Measurements from ENCODE around the gene ZBTB7B. TPM values are rescaled to one million over a fixed set of nuclear protein-coding genes. Genes with fewer than 3 reads are reported as not detected.
A peak's percentile ranks its signal among the peaks of the same experiment; 100 is the strongest.

ZBTB7B gene
- total and polyA plus RNA-seq, 2 experiments from 2014 or later = 2.3 to 27.0 TPM

- H3K4me1 ChIP-seq (ENCODE audit: insufficient read depth) = peaks cover 15% of the 10 kb centered on the region
- H3K27me3 ChIP-seq (replicated peaks; ENCODE audit: insufficient read depth) = no peaks in the 10 kb centered on the region
- no peak for TF ChIP-seq EZH2 (IDR thresholded peaks at IDR 0.05; ENCODE audit: insufficient read depth, poor library complexity, severe bottlenecking)
- 5% methylated on average over 22 to 25 of the region's 25 CpGs for WGBS, 2 experiments (ENCODE audit: low coverage in 1 of 2, low lambda C conversion rate in 2 of 2, missing lambda C conversion rate in 2 of 2)
- no peaks in the 10 kb centered on the region for H3K9me2 ChIP-seq (ENCODE audit: insufficient read depth)
- peak overlapping the region; percentile 82 for H3K9ac ChIP-seq
- in situ Hi-C loops (cut with MboI) = no loop called here
- peak overlapping the region; percentile 40 for H2AFZ ChIP-seq
- H4K20me1 ChIP-seq (ENCODE audit: insufficient read depth) = no peaks in the 10 kb centered on the region
- H3K4me3 ChIP-seq = peak overlapping the region; percentile 79
- H3K27ac ChIP-seq = peak overlapping the region; percentile 70
- peaks cover 45% of the 10 kb centered on the region for H3K79me2 ChIP-seq (ENCODE audit: insufficient read depth)
- H3F3A ChIP-seq (ENCODE audit: insufficient read depth) = peaks cover 39% of the 10 kb centered on the region
- H3K4me2 ChIP-seq (ENCODE audit: unreplicated experiment) = peak overlapping the region; percentile 91
- peak; percentile 53 for DNase-seq
- H3K36me3 ChIP-seq (ENCODE audit: low read depth) = peaks cover 20% of the 10 kb centered on the region
- no peaks in the 10 kb centered on the region for H3K9me3 ChIP-seq (ENCODE audit: low read depth)
Observed at GRCh38 chr1:154962156-154962749, 40.3 kb upstream of the ZBTB7B start.

GRCh38 chr1:154962795-154963330 is 39.7 kb upstream of the ZBTB7B start:
- no peak for TF ChIP-seq EZH2 (IDR thresholded peaks at IDR 0.05; ENCODE audit: insufficient read depth, poor library complexity, severe bottlenecking)
- no peak for TF ChIP-seq EZH2phosphoT487 (IDR thresholded peaks at IDR 0.05; ENCODE audit: insufficient read depth, low read depth)
- peak overlapping the region; percentile 82 for H3K9ac ChIP-seq
- in situ Hi-C loops (cut with MboI) = no loop called here
- H3K27ac ChIP-seq = peak overlapping the region; percentile 70; the same call in 1 of the 2 replicates
- no peak for DNase-seq
- H3K79me2 ChIP-seq (ENCODE audit: insufficient read depth) = peaks cover 51% of the 10 kb centered on the region
- WGBS, 2 experiments (ENCODE audit: low coverage in 1 of 2, low lambda C conversion rate in 2 of 2, missing lambda C conversion rate in 2 of 2) = 59 to 68% methylated on average over 6 of the region's 6 CpGs
- no peaks in the 10 kb centered on the region for H3K9me2 ChIP-seq (ENCODE audit: insufficient read depth)
- peaks cover 13% of the 10 kb centered on the region for H3K4me1 ChIP-seq (ENCODE audit: insufficient read depth)
- no peaks in the 10 kb centered on the region for H4K20me1 ChIP-seq (ENCODE audit: insufficient read depth)
- no peaks in the 10 kb centered on the region for H3K9me3 ChIP-seq (ENCODE audit: low read depth)
- H3K4me2 ChIP-seq (ENCODE audit: unreplicated experiment) = peak overlapping the region; percentile 91
- H3F3A ChIP-seq (ENCODE audit: insufficient read depth) = peaks cover 42% of the 10 kb centered on the region
- peak overlapping the region; percentile 79 for H3K4me3 ChIP-seq
- H2AFZ ChIP-seq = no peak overlapping the region
- H3K36me3 ChIP-seq (ENCODE audit: low read depth) = peaks cover 21% of the 10 kb centered on the region
- H3K27me3 ChIP-seq (replicated peaks; ENCODE audit: insufficient read depth) = no peaks in the 10 kb centered on the region

DNA sequence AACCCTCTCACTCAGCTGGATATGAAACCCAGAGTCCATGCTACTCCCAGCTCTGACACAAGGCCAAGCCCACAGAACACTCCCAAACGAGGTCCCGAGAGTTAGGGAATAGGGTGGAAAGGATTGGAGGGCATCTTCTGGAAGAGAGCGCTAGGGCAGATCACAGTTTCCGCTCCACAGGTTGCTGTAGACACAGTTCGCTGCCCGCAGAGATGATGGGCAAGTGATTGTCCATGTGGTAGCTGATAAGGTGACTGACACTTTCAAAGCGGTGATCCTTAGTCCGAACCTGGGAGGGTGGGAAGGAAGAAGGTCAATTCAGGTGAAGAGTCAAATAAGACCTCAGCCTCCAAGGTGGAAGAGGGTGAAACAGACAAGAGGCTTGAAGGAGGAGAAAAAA is 39.0 kb upstream of the ZBTB7B start:
- Histone ChIP-seq H3K4me2 (ENCODE audit: unreplicated experiment) (no peak overlapping the region), H3K9ac (0 out of 2 replicates have a peak overlapping the region, but pooled peaks have one; percentile 9), H4K20me1 (ENCODE audit: insufficient read depth) (no peaks in the 10 kb centered on the region), H3K36me3 (ENCODE audit: low read depth) (peaks cover 26% of the 10 kb centered on the region), H3K27me3 (replicated peaks; ENCODE audit: insufficient read depth) (no peaks in the 10 kb centered on the region), H2AFZ (no peak overlapping the region), H3F3A (ENCODE audit: insufficient read depth) (peaks cover 42% of the 10 kb centered on the region), H3K4me3 (no peak overlapping the region), H3K9me2 (ENCODE audit: insufficient read depth) (no peaks in the 10 kb centered on the region), H3K79me2 (ENCODE audit: insufficient read depth) (peaks cover 59% of the 10 kb centered on the region), H3K9me3 (ENCODE audit: low read depth) (no peaks in the 10 kb centered on the region), H3K4me1 (ENCODE audit: insufficient read depth) (peaks cover 16% of the 10 kb centered on the region), H3K27ac (0 out of 2 replicates have a peak overlapping the region, but pooled peaks have one; percentile 15)
- no peak for TF ChIP-seq EZH2 (IDR thresholded peaks at IDR 0.05; ENCODE audit: insufficient read depth, poor library complexity, severe bottlenecking)
- TF ChIP-seq EZH2phosphoT487 (IDR thresholded peaks at IDR 0.05; ENCODE audit: insufficient read depth, low read depth) = no peak
- in situ Hi-C loops (cut with MboI) = no loop called here
- WGBS, 2 experiments (ENCODE audit: low coverage in 1 of 2, low lambda C conversion rate in 2 of 2, missing lambda C conversion rate in 2 of 2) = 73 to 79% methylated on average over 8 of the region's 8 CpGs
- no peak for DNase-seq

- H3K36me3 ChIP-seq (ENCODE audit: low read depth) = peaks cover 26% of the 10 kb centered on the region
- H3K79me2 ChIP-seq (ENCODE audit: insufficient read depth) = peaks cover 66% of the 10 kb centered on the region
- H3K9me3 ChIP-seq (ENCODE audit: low read depth) = no peaks in the 10 kb centered on the region
- no peaks in the 10 kb centered on the region for H3K9me2 ChIP-seq (ENCODE audit: insufficient read depth)
- no peaks in the 10 kb centered on the region for H3K27me3 ChIP-seq (replicated peaks; ENCODE audit: insufficient read depth)
- no peak overlapping the region for H2AFZ ChIP-seq
- no peak overlapping the region for H3K9ac ChIP-seq
- H4K20me1 ChIP-seq (ENCODE audit: insufficient read depth) = no peaks in the 10 kb centered on the region
- H3F3A ChIP-seq (ENCODE audit: insufficient read depth) = peaks cover 42% of the 10 kb centered on the region
- peaks cover 23% of the 10 kb centered on the region for H3K4me1 ChIP-seq (ENCODE audit: insufficient read depth)
- TF ChIP-seq EZH2 (IDR thresholded peaks at IDR 0.05; ENCODE audit: insufficient read depth, poor library complexity, severe bottlenecking) (no peak), EZH2phosphoT487 (IDR thresholded peaks at IDR 0.05; ENCODE audit: insufficient read depth, low read depth) (no peak)
- DNase-seq = no peak
- 0 out of 2 replicates have a peak overlapping the region, but pooled peaks have one; percentile 15 for H3K27ac ChIP-seq
- in situ Hi-C loops (cut with MboI) = no loop called here
- no peak overlapping the region for H3K4me3 ChIP-seq
- H3K4me2 ChIP-seq (ENCODE audit: unreplicated experiment) = no peak overlapping the region
- 94 to 97% methylated on average over 5 to 6 of the region's 6 CpGs for WGBS, 2 experiments (ENCODE audit: low coverage in 1 of 2, low lambda C conversion rate in 2 of 2, missing lambda C conversion rate in 2 of 2)
Observed at GRCh38 chr1:154964359-154964758, 38.2 kb upstream of the ZBTB7B start.

All from GM23248 (cell line).